ENCODE results near the gene ZNF226. TPM values are rescaled to one million over a fixed set of nuclear protein-coding genes. Genes with fewer than 3 reads are reported as not detected.
"Not testable (repeated sequence)": the region's sequence is repeated elsewhere in the genome, so short reads cannot be mapped to it uniquely, and the experiment has no call there.

ZNF226 gene
- 10 to 100 TPM; 13.6 to 28.2 (median 19.9) TPM for polyA plus RNA-seq
- long read RNA-seq, donor 1, transcript ZNF226-201 (6 exons, 817 nt), result major isoform, 10 of 19 reads
- long read RNA-seq, donor 1, partial matches to known transcripts, result 0 of 19 reads
- long read RNA-seq, donor 1, other reads (novel, unspliced or antisense), result 0 of 19 reads
- long read RNA-seq, donor 2, partial matches to known transcripts, result 0 of 4 reads
- long read RNA-seq, donor 2, other reads (novel, unspliced or antisense), result 0 of 4 reads
- long read RNA-seq, donor 3, transcript ZNF226-201 (6 exons, 817 nt), result major isoform, 5 of 8 reads
- long read RNA-seq, donor 3, partial matches to known transcripts, result 0 of 8 reads
- long read RNA-seq, donor 3, other reads (novel, unspliced or antisense), result 0 of 8 reads
- long read RNA-seq, donor 4, result 0 reads
- long read RNA-seq, donor 5, partial matches to known transcripts, result 0 of 1 reads
- long read RNA-seq, donor 5, other reads (novel, unspliced or antisense), result 0 of 1 reads
- long read RNA-seq, donor 6, partial matches to known transcripts, result 0 of 9 reads
- long read RNA-seq, donor 6, other reads (novel, unspliced or antisense), result 0 of 9 reads
- long read RNA-seq, donor 7, partial matches to known transcripts, result 0 of 5 reads
- long read RNA-seq, donor 7, other reads (novel, unspliced or antisense), result 0 of 5 reads
- long read RNA-seq, donor 8, result 0 reads
- long read RNA-seq, donor 9, partial matches to known transcripts, result 0 of 1 reads
- long read RNA-seq, donor 9, other reads (novel, unspliced or antisense), result 0 of 1 reads
- long read RNA-seq, donor 10, partial matches to known transcripts, result 0 of 4 reads
- long read RNA-seq, donor 10, other reads (novel, unspliced or antisense), result 0 of 4 reads

DNA sequence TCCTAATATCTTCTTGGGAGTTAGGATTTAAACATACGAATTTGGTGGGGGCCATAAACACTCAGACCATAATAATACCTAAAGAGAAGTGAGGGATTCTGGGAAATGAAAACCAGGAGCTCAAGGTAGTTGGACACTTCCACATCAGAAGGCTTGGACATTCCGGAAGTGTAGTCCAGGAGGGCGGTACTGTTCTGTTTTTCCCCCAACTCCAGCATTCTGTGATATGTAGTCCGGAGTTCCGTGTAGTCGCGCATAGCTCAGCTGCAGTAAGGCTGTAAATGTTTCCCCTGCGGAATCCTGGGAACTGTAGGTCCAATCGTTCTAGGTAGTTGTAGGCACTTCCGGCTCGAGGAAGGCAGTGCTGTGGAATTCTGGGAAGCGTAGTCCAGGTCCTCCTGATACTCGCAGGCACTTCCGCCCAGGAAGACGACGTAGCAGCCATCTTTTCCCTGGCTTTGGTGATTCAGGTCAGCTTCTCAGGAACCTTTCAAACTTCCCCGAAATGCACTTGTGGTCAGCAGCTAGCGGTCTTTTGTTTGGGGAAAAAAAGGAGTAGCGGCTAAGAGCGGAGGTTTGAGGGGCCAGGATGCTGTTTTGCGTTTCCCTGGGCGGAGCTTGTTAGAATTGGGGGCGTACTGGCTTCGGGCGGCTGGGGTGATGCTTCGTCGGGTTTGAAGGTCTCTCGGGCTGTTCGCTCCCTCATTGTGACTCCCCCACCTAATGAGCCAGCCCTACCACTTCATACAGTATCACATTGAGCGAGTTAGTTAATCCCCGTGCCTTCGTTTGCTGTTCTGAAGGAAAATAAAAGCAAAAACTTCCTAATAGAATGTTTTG, at the start of gene ZNF226:
ZNF226 (plus strand) TSS at position 428 of the 840 bp plus-strand sequence. CDS start 4,981 bp downstream, outside the sequence.
- FAIRE-seq (no peak), DNase-seq (peak; percentile 97 to 99)
- Histone ChIP-seq H3K4me3 (ENCODE audit: low read depth in 1 of 3, low read length in 3 of 3) (peak within 1 kb of the TSS; percentile 60 to 99 (median 69)), H3K4me1 (ENCODE audit: control insufficient read depth in 3 of 3, insufficient read depth in 2 of 3, low read depth in 1 of 3, low read length in 2 of 3) (peaks cover 0 to 3% (median 0%) of the 10 kb centered on the region in 3 donors), H3K36me3 (ENCODE audit: control insufficient read depth in 3 of 3, insufficient read depth in 2 of 3, low read depth in 1 of 3, low read length in 3 of 3) (peaks cover 5 to 14% (median 11%) of the 10 kb centered on the region in 3 donors), H3K27ac (ENCODE audit: low read depth in 1 of 3, low read length in 2 of 3) (peak within 1 kb of the TSS; percentile 56 to 98 (median 92)), H3K27me3 (ENCODE audit: control insufficient read depth in 3 of 3, insufficient read depth in 3 of 3, low read length in 3 of 3) (no peaks in the 10 kb centered on the region), H3K9me3 (ENCODE audit: control insufficient read depth in 2 of 2, insufficient read depth in 1 of 2, low read depth in 1 of 2, low read length in 1 of 2) (peaks cover 0 to 42% of the 10 kb centered on the region in 2 donors)
- 0 to 1% (median 0%) methylated on average over 32 of the region's 32 CpGs for WGBS, 3 donors

GRCh38 chr19:44121162-44121561, 43.7 kb upstream of the ZNF226 start:
- H3K4me3 ChIP-seq (ENCODE audit: low read depth in 1 of 3, low read length in 3 of 3); FAIRE-seq; H3K9me3 ChIP-seq (ENCODE audit: control insufficient read depth in 2 of 2, insufficient read depth in 1 of 2, low read depth in 1 of 2, low read length in 1 of 2); H3K27ac ChIP-seq (ENCODE audit: low read depth in 1 of 3, low read length in 2 of 3); H3K4me1 ChIP-seq (ENCODE audit: control insufficient read depth in 3 of 3, insufficient read depth in 2 of 3, low read depth in 1 of 3, low read length in 2 of 3); H3K27me3 ChIP-seq (ENCODE audit: control insufficient read depth in 3 of 3, insufficient read depth in 3 of 3, low read length in 3 of 3); DNase-seq: not testable (repeated sequence)
- peaks cover 5 to 19% (median 14%) of the 10 kb centered on the region in 3 donors for H3K36me3 ChIP-seq (ENCODE audit: control insufficient read depth in 3 of 3, insufficient read depth in 2 of 3, low read depth in 1 of 3, low read length in 3 of 3)
- WGBS, 3 donors, result 93 to 96% (median 94%) methylated on average over 4 of the region's 4 CpGs

- no peak overlapping the region for H3K27ac ChIP-seq (ENCODE audit: low read depth in 1 of 3, low read length in 2 of 3)
- no peak for FAIRE-seq
- no peak for DNase-seq
- 97 to 98% (median 97%) methylated on average over 5 of the region's 5 CpGs for WGBS, 3 donors
- no peak overlapping the region for H3K4me3 ChIP-seq (ENCODE audit: low read depth in 1 of 3, low read length in 3 of 3)
- no peaks in the 10 kb centered on the region for H3K4me1 ChIP-seq (ENCODE audit: control insufficient read depth in 3 of 3, insufficient read depth in 2 of 3, low read depth in 1 of 3, low read length in 2 of 3)
- H3K36me3 ChIP-seq (ENCODE audit: control insufficient read depth in 3 of 3, insufficient read depth in 2 of 3, low read depth in 1 of 3, low read length in 3 of 3), result peaks cover 9 to 11% (median 11%) of the 10 kb centered on the region in 3 donors
- peaks cover 2 to 32% of the 10 kb centered on the region in 2 donors for H3K9me3 ChIP-seq (ENCODE audit: control insufficient read depth in 2 of 2, insufficient read depth in 1 of 2, low read depth in 1 of 2, low read length in 1 of 2)
- no peaks in the 10 kb centered on the region for H3K27me3 ChIP-seq (ENCODE audit: control insufficient read depth in 3 of 3, insufficient read depth in 3 of 3, low read length in 3 of 3)
Observed at GRCh38 chr19:44131955-44132354, 32.9 kb upstream of the ZNF226 start.

DNA sequence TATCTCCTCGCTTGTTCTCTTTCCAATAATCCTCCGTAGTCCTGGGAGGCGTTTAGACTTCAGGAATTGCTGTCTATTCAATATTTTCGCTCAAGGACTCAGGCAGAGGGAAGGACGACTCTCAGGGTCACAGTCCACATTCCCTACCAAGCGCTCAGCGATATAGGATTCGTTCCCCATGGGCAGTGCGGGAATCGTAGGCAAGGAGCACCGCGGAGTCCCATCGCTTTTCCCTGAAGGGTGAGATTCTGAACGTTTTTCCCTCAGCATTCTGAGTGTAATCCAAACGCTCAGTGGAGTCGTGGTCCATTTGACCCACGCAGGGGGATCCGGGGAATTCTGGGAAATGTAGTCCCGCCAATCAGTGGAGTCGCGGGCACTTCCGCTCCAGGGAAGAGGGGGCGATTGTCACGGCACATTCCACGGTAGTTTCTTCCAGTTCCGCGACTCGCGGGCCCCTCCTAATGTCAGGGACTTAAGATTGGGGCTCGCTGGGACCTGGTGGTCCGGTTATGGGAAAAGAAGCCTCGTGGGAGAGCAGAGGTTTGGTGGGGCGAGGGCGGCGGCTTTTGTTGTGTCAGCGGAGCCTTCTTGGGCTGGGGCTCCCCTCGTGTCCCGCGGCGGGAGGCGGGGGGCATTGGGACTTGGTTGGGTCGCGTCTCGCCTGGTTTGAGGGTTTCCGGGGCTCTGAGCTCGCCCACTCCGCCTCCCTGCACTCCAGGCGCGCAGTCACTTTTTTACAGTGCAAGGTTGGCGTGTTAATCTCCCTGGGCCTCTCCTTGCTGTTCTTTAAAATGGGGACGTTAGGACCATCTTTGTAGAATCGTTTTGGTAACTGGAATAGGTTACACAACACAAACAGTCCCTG, 23.5 kb upstream of the ZNF226 start, which contains the start of gene ZNF234:
ZNF234 (plus strand) TSS at position 364 of the 868 bp plus-strand sequence. CDS start 3,079 bp downstream, outside the sequence.
- Histone ChIP-seq H3K9me3 (ENCODE audit: control insufficient read depth in 2 of 2, insufficient read depth in 1 of 2, low read depth in 1 of 2, low read length in 1 of 2) (no peaks in the 10 kb centered on the region), H3K4me3 (ENCODE audit: low read depth in 1 of 3, low read length in 3 of 3) (peak within 1 kb of the TSS; percentile 59 to 99 (median 92)), H3K36me3 (ENCODE audit: control insufficient read depth in 3 of 3, insufficient read depth in 2 of 3, low read depth in 1 of 3, low read length in 3 of 3) (peaks cover 3 to 6% (median 3%) of the 10 kb centered on the region in 3 donors), H3K27me3 (ENCODE audit: control insufficient read depth in 3 of 3, insufficient read depth in 3 of 3, low read length in 3 of 3) (no peaks in the 10 kb centered on the region), H3K27ac (ENCODE audit: low read depth in 1 of 3, low read length in 2 of 3) (peak within 1 kb of the TSS; percentile 61 to 94 (median 66)), H3K4me1 (ENCODE audit: control insufficient read depth in 3 of 3, insufficient read depth in 2 of 3, low read depth in 1 of 3, low read length in 2 of 3) (peaks cover 0 to 6% (median 0%) of the 10 kb centered on the region in 3 donors)
- 0 to 1% (median 1%) methylated on average over 52 of the region's 52 CpGs for WGBS, 3 donors
- FAIRE-seq, result no peak
- DNase-seq, result peak; percentile 85 to 95

DNA sequence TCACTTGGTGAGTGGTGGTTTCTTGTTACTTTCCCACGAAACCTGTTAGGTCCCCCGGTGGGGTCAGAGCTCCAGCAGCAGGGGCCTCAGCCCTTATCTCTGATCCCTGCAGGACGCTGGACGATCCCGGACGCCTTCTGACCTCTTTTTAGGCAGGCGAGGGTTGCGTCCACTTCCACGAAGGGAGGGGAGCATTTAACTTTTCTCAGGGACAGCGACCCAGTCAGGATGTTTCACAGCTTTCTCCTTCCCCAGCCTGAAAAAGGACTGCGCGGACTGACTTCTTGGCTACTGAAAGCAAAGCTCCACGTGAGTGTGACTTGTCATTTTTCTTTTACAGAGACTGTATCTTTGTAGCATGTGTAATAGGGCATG, 22.9 kb upstream of the ZNF226 start:
- H3K4me3 ChIP-seq (ENCODE audit: low read depth in 1 of 3, low read length in 3 of 3), result peak overlapping the region; percentile 59 to 99 (median 92)
- H3K27me3 ChIP-seq (ENCODE audit: control insufficient read depth in 3 of 3, insufficient read depth in 3 of 3, low read length in 3 of 3), result no peaks in the 10 kb centered on the region
- H3K9me3 ChIP-seq (ENCODE audit: control insufficient read depth in 2 of 2, insufficient read depth in 1 of 2, low read depth in 1 of 2, low read length in 1 of 2), result no peaks in the 10 kb centered on the region
- 7 to 11% (median 11%) methylated on average over 13 of the region's 13 CpGs for WGBS, 3 donors
- peaks cover 0 to 6% (median 0%) of the 10 kb centered on the region in 3 donors for H3K4me1 ChIP-seq (ENCODE audit: control insufficient read depth in 3 of 3, insufficient read depth in 2 of 3, low read depth in 1 of 3, low read length in 2 of 3)
- DNase-seq (peak; percentile 15 to 37), FAIRE-seq (no peak)
- peaks cover 3 to 6% (median 3%) of the 10 kb centered on the region in 3 donors for H3K36me3 ChIP-seq (ENCODE audit: control insufficient read depth in 3 of 3, insufficient read depth in 2 of 3, low read depth in 1 of 3, low read length in 3 of 3)
- no peak overlapping the region for H3K27ac ChIP-seq (ENCODE audit: low read depth in 1 of 3, low read length in 2 of 3)

DNA sequence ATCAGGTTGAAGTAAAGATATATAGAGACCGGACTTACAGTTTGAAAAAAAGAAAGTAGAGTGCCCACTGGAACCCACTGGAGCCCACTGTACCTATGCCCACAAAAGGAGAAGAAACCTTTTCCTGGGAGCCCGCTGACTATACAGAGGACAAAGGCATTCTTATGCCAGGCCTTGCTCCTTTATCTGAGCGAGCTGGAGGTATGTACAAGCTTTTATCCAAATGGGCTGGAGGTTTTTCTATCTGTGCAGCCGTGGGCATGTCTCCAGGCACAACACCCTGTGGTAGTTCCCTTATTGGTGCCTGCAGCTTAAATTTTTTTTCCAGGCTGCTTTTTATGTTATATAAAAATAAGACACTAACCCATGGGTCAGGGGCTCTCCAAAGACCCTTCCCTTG, 15.1 kb upstream of the ZNF226 start:
- WGBS, 3 donors, result 96 to 99% (median 98%) methylated on average over 4 of the region's 4 CpGs
- Histone ChIP-seq H3K27me3 (ENCODE audit: control insufficient read depth in 3 of 3, insufficient read depth in 3 of 3, low read length in 3 of 3) (no peaks in the 10 kb centered on the region), H3K4me1 (ENCODE audit: control insufficient read depth in 3 of 3, insufficient read depth in 2 of 3, low read depth in 1 of 3, low read length in 2 of 3) (no peaks in the 10 kb centered on the region), H3K36me3 (ENCODE audit: control insufficient read depth in 3 of 3, insufficient read depth in 2 of 3, low read depth in 1 of 3, low read length in 3 of 3) (peaks cover 31 to 44% (median 33%) of the 10 kb centered on the region in 3 donors), H3K9me3 (ENCODE audit: control insufficient read depth in 2 of 2, insufficient read depth in 1 of 2, low read depth in 1 of 2, low read length in 1 of 2) (peaks cover 0 to 3% of the 10 kb centered on the region in 2 donors), H3K27ac (ENCODE audit: low read depth in 1 of 3, low read length in 2 of 3) (no peak overlapping the region), H3K4me3 (ENCODE audit: low read depth in 1 of 3, low read length in 3 of 3) (no peak overlapping the region)
- DNase-seq (no peak), FAIRE-seq (no peak)

GRCh38 chr19:44151491-44151890, 13.4 kb upstream of the ZNF226 start:
- peaks cover 30 to 50% (median 33%) of the 10 kb centered on the region in 3 donors for H3K36me3 ChIP-seq (ENCODE audit: control insufficient read depth in 3 of 3, insufficient read depth in 2 of 3, low read depth in 1 of 3, low read length in 3 of 3)

More at GRCh38 chr19:44151491-44151890, 13.4 kb upstream of the ZNF226 start:
- H3K27me3 ChIP-seq (ENCODE audit: control insufficient read depth in 3 of 3, insufficient read depth in 3 of 3, low read length in 3 of 3), result no peaks in the 10 kb centered on the region
- no peak overlapping the region for H3K27ac ChIP-seq (ENCODE audit: low read depth in 1 of 3, low read length in 2 of 3)
- H3K4me1 ChIP-seq (ENCODE audit: control insufficient read depth in 3 of 3, insufficient read depth in 2 of 3, low read depth in 1 of 3, low read length in 2 of 3), result no peaks in the 10 kb centered on the region
- no peak overlapping the region for H3K4me3 ChIP-seq (ENCODE audit: low read depth in 1 of 3, low read length in 3 of 3)
- FAIRE-seq (no peak), DNase-seq (no peak)
- H3K9me3 ChIP-seq (ENCODE audit: control insufficient read depth in 2 of 2, insufficient read depth in 1 of 2, low read depth in 1 of 2, low read length in 1 of 2), result peaks cover 0 to 11% of the 10 kb centered on the region in 2 donors
- WGBS, 3 donors, result 97 to 100% (median 97%) methylated on average over 5 of the region's 5 CpGs

All from small intestine (tissue), 16 donors.